KOPT-K1 (cell line): Measurements from ENCODE around the gene TNFSF13.
"Not testable (repeated sequence)": the region's sequence is repeated elsewhere in the genome, so short reads cannot be mapped to it uniquely, and the experiment has no call there.

ENCODE experiments used
- H3K27ac ChIP-seq: fragments of 200-600 bp; sonication (generic); 2 replicates; pipeline ENCODE4 v1.5.1; 2016; ENCODE audit warnings: antibody characterized with exemption, mild to moderate bottlenecking, low read depth, low read length; ENCODE audit not compliant: poor library complexity, severe bottlenecking
- H3K36me3 ChIP-seq: fragments of 200-600 bp; sonication (generic); 2 replicates; pipeline ENCODE4 v1.5.1; 2017; ENCODE audit warnings: antibody characterized with exemption, mild to moderate bottlenecking, low read length, moderate library complexity; ENCODE audit not compliant: insufficient read depth
- H3K9me3 ChIP-seq: fragments of 200-600 bp; sonication (generic); 2 replicates; pipeline ENCODE4 v1.5.1; 2017; ENCODE audit warnings: antibody characterized with exemption, low read length, mild to moderate bottlenecking; ENCODE audit not compliant: insufficient read depth, poor library complexity, severe bottlenecking

Gene TNFSF13

GRCh38 chr17:7589204-7589868 lies 30.8 kb downstream of the TNFSF13 start:
- Histone ChIP-seq H3K36me3 (peaks cover 88% of the 10 kb centered on the region), H3K27ac (no peak overlapping the region), H3K9me3 (no peaks in the 10 kb centered on the region)

GRCh38 chr17:7589891-7590691 lies 31.5 kb downstream of the TNFSF13 start, which contains the start of gene SOX15:
Gene SOX15, minus strand, starts transcription at chr17:7590094. Its CDS starts 418 bp downstream, at chr17:7589676.
- Histone ChIP-seq H3K27ac (no peak within 1 kb of the TSS), H3K36me3 (peaks cover 95% of the 10 kb centered on the region), H3K9me3 (no peaks in the 10 kb centered on the region)

- Histone ChIP-seq H3K36me3 (peaks cover 99% of the 10 kb centered on the region), H3K9me3 (no peaks in the 10 kb centered on the region), H3K27ac (no peak overlapping the region)
Observed at GRCh38 chr17:7590743-7591142, 32.2 kb downstream of the TNFSF13 start.

- peaks cover 100% of the 10 kb centered on the region for H3K36me3 ChIP-seq
- no peak overlapping the region for H3K27ac ChIP-seq
- no peaks in the 10 kb centered on the region for H3K9me3 ChIP-seq
Observed at GRCh38 chr17:7591596-7591995, 33.0 kb downstream of the TNFSF13 start.

- H3K9me3 ChIP-seq = no peaks in the 10 kb centered on the region
- peaks cover 100% of the 10 kb centered on the region for H3K36me3 ChIP-seq
Observed at GRCh38 chr17:7592422-7593021, 34.0 kb downstream of the TNFSF13 start.

GRCh38 chr17:7593296-7593695 lies 34.7 kb downstream of the TNFSF13 start:
- no peak overlapping the region for H3K27ac ChIP-seq
- H3K36me3 ChIP-seq = peaks cover 94% of the 10 kb centered on the region
- no peaks in the 10 kb centered on the region for H3K9me3 ChIP-seq

More at GRCh38 chr17:7592422-7593021, 34.0 kb downstream of the TNFSF13 start:
- H3K27ac ChIP-seq = no peak overlapping the region

GRCh38 chr17:7597561-7597960 lies 39.0 kb downstream of the TNFSF13 start:
- not testable (repeated sequence) for H3K9me3 ChIP-seq, H3K27ac ChIP-seq
- peaks cover 94% of the 10 kb centered on the region for H3K36me3 ChIP-seq

- Histone ChIP-seq H3K27ac (no peak overlapping the region), H3K9me3 (no peaks in the 10 kb centered on the region), H3K36me3 (peaks cover 68% of the 10 kb centered on the region)
Observed at GRCh38 chr17:7606280-7606679, 47.7 kb downstream of the TNFSF13 start.

GRCh38 chr17:7610641-7611040 lies 52.1 kb downstream of the TNFSF13 start:
- Histone ChIP-seq H3K27ac (no peak overlapping the region), H3K36me3 (peaks cover 37% of the 10 kb centered on the region), H3K9me3 (no peaks in the 10 kb centered on the region)
